ENCODE results near the gene HEXD.

HEXD gene

GRCh38 chr17:82416771-82417170 is 1.4 kb upstream of the HEXD start:
- no peak for DNase-seq
- H3K27me3 ChIP-seq (replicated peaks; ENCODE audit: control insufficient read depth, insufficient read depth, low read length, poor library complexity, severe bottlenecking) = no peaks in the 10 kb centered on the region
- no peak overlapping the region for H3K27ac ChIP-seq (ENCODE audit: insufficient read depth, low read length, poor library complexity, severe bottlenecking)
- no peak overlapping the region for H3K4me3 ChIP-seq (ENCODE audit: insufficient read depth, low read depth, low read length, poor library complexity, severe bottlenecking)
- peaks cover 6% of the 10 kb centered on the region for H3K4me1 ChIP-seq (ENCODE audit: control insufficient read depth, insufficient read depth, low read length, poor library complexity, severe bottlenecking)
- no peaks in the 10 kb centered on the region for H3K9me3 ChIP-seq (ENCODE audit: control insufficient read depth, low read length)
- H3K36me3 ChIP-seq (ENCODE audit: control insufficient read depth, insufficient read depth, low read length) = peaks cover 7% of the 10 kb centered on the region

- H3K36me3 ChIP-seq (ENCODE audit: control insufficient read depth, insufficient read depth, low read length) = peaks cover 7% of the 10 kb centered on the region
- peaks cover 6% of the 10 kb centered on the region for H3K4me1 ChIP-seq (ENCODE audit: control insufficient read depth, insufficient read depth, low read length, poor library complexity, severe bottlenecking)
- H3K27ac ChIP-seq (ENCODE audit: insufficient read depth, low read length, poor library complexity, severe bottlenecking) = peak overlapping the region; percentile 87
- DNase-seq = no peak
- H3K27me3 ChIP-seq (replicated peaks; ENCODE audit: control insufficient read depth, insufficient read depth, low read length, poor library complexity, severe bottlenecking) = no peaks in the 10 kb centered on the region
- H3K9me3 ChIP-seq (ENCODE audit: control insufficient read depth, low read length) = no peaks in the 10 kb centered on the region
- peak overlapping the region; percentile 79 for H3K4me3 ChIP-seq (ENCODE audit: insufficient read depth, low read depth, low read length, poor library complexity, severe bottlenecking)
These were observed 1.4 kb downstream of the HEXD start for GRCh38 chr17:82419540-82419939.

GRCh38 chr17:82424001-82424862 is 6.1 kb downstream of the HEXD start:
- peak; percentile 11 to 39 (median 22) for DNase-seq
- H3K4me3 ChIP-seq (ENCODE audit: insufficient read depth, low read depth, low read length, poor library complexity, severe bottlenecking) = no peak overlapping the region

GRCh38 chr17:82424863-82425159 is 6.7 kb downstream of the HEXD start:
- no peak for DNase-seq
- Histone ChIP-seq H3K4me1 (ENCODE audit: control insufficient read depth, insufficient read depth, low read length, poor library complexity, severe bottlenecking) (peaks cover 6% of the 10 kb centered on the region), H3K27ac (ENCODE audit: insufficient read depth, low read length, poor library complexity, severe bottlenecking) (no peak overlapping the region), H3K27me3 (replicated peaks; ENCODE audit: control insufficient read depth, insufficient read depth, low read length, poor library complexity, severe bottlenecking) (no peaks in the 10 kb centered on the region), H3K9me3 (ENCODE audit: control insufficient read depth, low read length) (no peaks in the 10 kb centered on the region), H3K4me3 (ENCODE audit: insufficient read depth, low read depth, low read length, poor library complexity, severe bottlenecking) (no peak overlapping the region), H3K36me3 (ENCODE audit: control insufficient read depth, insufficient read depth, low read length) (peaks cover 7% of the 10 kb centered on the region)

More at GRCh38 chr17:82424001-82424862, 6.1 kb downstream of the HEXD start:
- H3K27ac ChIP-seq (ENCODE audit: insufficient read depth, low read length, poor library complexity, severe bottlenecking) = no peak overlapping the region
- peaks cover 7% of the 10 kb centered on the region for H3K36me3 ChIP-seq (ENCODE audit: control insufficient read depth, insufficient read depth, low read length)
- no peaks in the 10 kb centered on the region for H3K9me3 ChIP-seq (ENCODE audit: control insufficient read depth, low read length)
- no peaks in the 10 kb centered on the region for H3K27me3 ChIP-seq (replicated peaks; ENCODE audit: control insufficient read depth, insufficient read depth, low read length, poor library complexity, severe bottlenecking)
- H3K4me1 ChIP-seq (ENCODE audit: control insufficient read depth, insufficient read depth, low read length, poor library complexity, severe bottlenecking) = peaks cover 6% of the 10 kb centered on the region

GRCh38 chr17:82428546-82428945 is 10.4 kb downstream of the HEXD start:
- Histone ChIP-seq H3K4me3 (ENCODE audit: insufficient read depth, low read depth, low read length, poor library complexity, severe bottlenecking) (no peak overlapping the region), H3K27me3 (replicated peaks; ENCODE audit: control insufficient read depth, insufficient read depth, low read length, poor library complexity, severe bottlenecking) (no peaks in the 10 kb centered on the region), H3K36me3 (ENCODE audit: control insufficient read depth, insufficient read depth, low read length) (no peaks in the 10 kb centered on the region), H3K4me1 (ENCODE audit: control insufficient read depth, insufficient read depth, low read length, poor library complexity, severe bottlenecking) (peaks cover 6% of the 10 kb centered on the region), H3K27ac (ENCODE audit: insufficient read depth, low read length, poor library complexity, severe bottlenecking) (no peak overlapping the region), H3K9me3 (ENCODE audit: control insufficient read depth, low read length) (no peaks in the 10 kb centered on the region)
- no peak for DNase-seq

GRCh38 chr17:82429824-82430223 is 11.7 kb downstream of the HEXD start:
- H3K4me3 ChIP-seq (ENCODE audit: insufficient read depth, low read depth, low read length, poor library complexity, severe bottlenecking) = no peak overlapping the region
- no peaks in the 10 kb centered on the region for H3K27me3 ChIP-seq (replicated peaks; ENCODE audit: control insufficient read depth, insufficient read depth, low read length, poor library complexity, severe bottlenecking)
- H3K27ac ChIP-seq (ENCODE audit: insufficient read depth, low read length, poor library complexity, severe bottlenecking) = no peak overlapping the region
- H3K36me3 ChIP-seq (ENCODE audit: control insufficient read depth, insufficient read depth, low read length) = no peaks in the 10 kb centered on the region
- DNase-seq = no peak
- H3K9me3 ChIP-seq (ENCODE audit: control insufficient read depth, low read length) = no peaks in the 10 kb centered on the region
- peaks cover 13% of the 10 kb centered on the region for H3K4me1 ChIP-seq (ENCODE audit: control insufficient read depth, insufficient read depth, low read length, poor library complexity, severe bottlenecking)

- Histone ChIP-seq H3K27ac (ENCODE audit: insufficient read depth, low read length, poor library complexity, severe bottlenecking) (no peak overlapping the region), H3K4me3 (ENCODE audit: insufficient read depth, low read depth, low read length, poor library complexity, severe bottlenecking) (no peak overlapping the region), H3K9me3 (ENCODE audit: control insufficient read depth, low read length) (no peaks in the 10 kb centered on the region), H3K27me3 (replicated peaks; ENCODE audit: control insufficient read depth, insufficient read depth, low read length, poor library complexity, severe bottlenecking) (no peaks in the 10 kb centered on the region), H3K36me3 (ENCODE audit: control insufficient read depth, insufficient read depth, low read length) (peaks cover 9% of the 10 kb centered on the region), H3K4me1 (ENCODE audit: control insufficient read depth, insufficient read depth, low read length, poor library complexity, severe bottlenecking) (peaks cover 13% of the 10 kb centered on the region)
- DNase-seq = no peak
These were observed 13.9 kb downstream of the HEXD start for GRCh38 chr17:82432017-82432416.

- Histone ChIP-seq H3K36me3 (ENCODE audit: control insufficient read depth, insufficient read depth, low read length) (peaks cover 9% of the 10 kb centered on the region), H3K27me3 (replicated peaks; ENCODE audit: control insufficient read depth, insufficient read depth, low read length, poor library complexity, severe bottlenecking) (no peaks in the 10 kb centered on the region), H3K9me3 (ENCODE audit: control insufficient read depth, low read length) (no peaks in the 10 kb centered on the region), H3K4me1 (ENCODE audit: control insufficient read depth, insufficient read depth, low read length, poor library complexity, severe bottlenecking) (peaks cover 13% of the 10 kb centered on the region), H3K27ac (ENCODE audit: insufficient read depth, low read length, poor library complexity, severe bottlenecking) (no peak overlapping the region), H3K4me3 (ENCODE audit: insufficient read depth, low read depth, low read length, poor library complexity, severe bottlenecking) (no peak overlapping the region)
- DNase-seq = no peak
These were observed 15.5 kb downstream of the HEXD start for GRCh38 chr17:82433560-82434215.

GRCh38 chr17:82434216-82434565 is 16.0 kb downstream of the HEXD start:
- H3K4me1 ChIP-seq (ENCODE audit: control insufficient read depth, insufficient read depth, low read length, poor library complexity, severe bottlenecking) = peaks cover 9% of the 10 kb centered on the region
- DNase-seq = no peak
- no peak overlapping the region for H3K27ac ChIP-seq (ENCODE audit: insufficient read depth, low read length, poor library complexity, severe bottlenecking)
- peaks cover 9% of the 10 kb centered on the region for H3K36me3 ChIP-seq (ENCODE audit: control insufficient read depth, insufficient read depth, low read length)
- H3K27me3 ChIP-seq (replicated peaks; ENCODE audit: control insufficient read depth, insufficient read depth, low read length, poor library complexity, severe bottlenecking) = no peaks in the 10 kb centered on the region
- H3K9me3 ChIP-seq (ENCODE audit: control insufficient read depth, low read length) = no peaks in the 10 kb centered on the region
- no peak overlapping the region for H3K4me3 ChIP-seq (ENCODE audit: insufficient read depth, low read depth, low read length, poor library complexity, severe bottlenecking)

GRCh38 chr17:82435103-82435502 is 17.0 kb downstream of the HEXD start:
- no peak overlapping the region for H3K4me3 ChIP-seq (ENCODE audit: insufficient read depth, low read depth, low read length, poor library complexity, severe bottlenecking)
- peaks cover 14% of the 10 kb centered on the region for H3K36me3 ChIP-seq (ENCODE audit: control insufficient read depth, insufficient read depth, low read length)
- peaks cover 7% of the 10 kb centered on the region for H3K4me1 ChIP-seq (ENCODE audit: control insufficient read depth, insufficient read depth, low read length, poor library complexity, severe bottlenecking)
- H3K27me3 ChIP-seq (replicated peaks; ENCODE audit: control insufficient read depth, insufficient read depth, low read length, poor library complexity, severe bottlenecking) = no peaks in the 10 kb centered on the region
- no peak overlapping the region for H3K27ac ChIP-seq (ENCODE audit: insufficient read depth, low read length, poor library complexity, severe bottlenecking)
- no peaks in the 10 kb centered on the region for H3K9me3 ChIP-seq (ENCODE audit: control insufficient read depth, low read length)
- DNase-seq = no peak
